SK-N-SH treated with all-trans-retinoic acid at 6 μM for 48 hours (cell line): ENCODE data around the gene FOXA2.

ENCODE experiments used
- ARNTL ChIP-seq: fragments of 450-650 bp; formaldehyde crosslinking; IDR thresholded peaks from 2 replicates; pipeline ENCODE4 v1.5.0; 2020; ENCODE audit warnings: low read depth, mild to moderate bottlenecking, moderate library complexity, borderline replicate concordance
- BACH2 ChIP-seq: fragments of 250-450 bp; sonication (Bioruptor Pico); IDR thresholded peaks from 2 replicates; pipeline ENCODE4 v1.9.0; 2021; ENCODE audit warnings: mild to moderate bottlenecking, borderline replicate concordance
- CSDC2 ChIP-seq: fragments of 250-450 bp; sonication (Bioruptor Pico); IDR thresholded peaks from 2 replicates; pipeline ENCODE4 v1.5.0; 2020; ENCODE audit warnings: mild to moderate bottlenecking, moderate library complexity
- GLIS3 ChIP-seq: fragments of 250-450 bp; sonication (Bioruptor Pico); IDR thresholded peaks from 2 replicates; pipeline ENCODE4 v1.5.0; 2020; ENCODE audit warnings: mild to moderate bottlenecking, moderate library complexity
- PATZ1 ChIP-seq: fragments of 250-450 bp; sonication (Bioruptor Pico); IDR thresholded peaks from 2 replicates; pipeline ENCODE4 v1.8.0; 2020; ENCODE audit warnings: mild to moderate bottlenecking, moderate library complexity, borderline replicate concordance
- PPARA ChIP-seq: fragments of 250-450 bp; sonication (Bioruptor Pico); IDR thresholded peaks from 2 replicates; pipeline ENCODE4 v1.5.0; 2020; ENCODE audit warnings: mild to moderate bottlenecking, borderline replicate concordance
- TOX ChIP-seq: fragments of 250-450 bp; sonication (Bioruptor Pico); IDR thresholded peaks from 2 replicates; pipeline ENCODE4 v1.8.0; 2021; ENCODE audit warnings: mild to moderate bottlenecking, moderate library complexity, borderline replicate concordance
- TSHZ2 ChIP-seq: fragments of 250-450 bp; sonication (Bioruptor Pico); IDR thresholded peaks from 2 replicates; pipeline ENCODE4 v1.5.0; 2020; ENCODE audit warnings: mild to moderate bottlenecking, moderate library complexity
- ZFP3 ChIP-seq: fragments of 250-450 bp; sonication (Bioruptor Pico); IDR thresholded peaks from 2 replicates; pipeline ENCODE4 v1.5.0; 2020; ENCODE audit warnings: mild to moderate bottlenecking, moderate library complexity
- TF ChIP-seq, protein P1 (sequence below): fragments of 250-450 bp; sonication (Bioruptor Pico); IDR thresholded peaks from 2 replicates; pipeline ENCODE4 v1.5.1; 2021; ENCODE audit warnings: mild to moderate bottlenecking, moderate library complexity

DNA sequence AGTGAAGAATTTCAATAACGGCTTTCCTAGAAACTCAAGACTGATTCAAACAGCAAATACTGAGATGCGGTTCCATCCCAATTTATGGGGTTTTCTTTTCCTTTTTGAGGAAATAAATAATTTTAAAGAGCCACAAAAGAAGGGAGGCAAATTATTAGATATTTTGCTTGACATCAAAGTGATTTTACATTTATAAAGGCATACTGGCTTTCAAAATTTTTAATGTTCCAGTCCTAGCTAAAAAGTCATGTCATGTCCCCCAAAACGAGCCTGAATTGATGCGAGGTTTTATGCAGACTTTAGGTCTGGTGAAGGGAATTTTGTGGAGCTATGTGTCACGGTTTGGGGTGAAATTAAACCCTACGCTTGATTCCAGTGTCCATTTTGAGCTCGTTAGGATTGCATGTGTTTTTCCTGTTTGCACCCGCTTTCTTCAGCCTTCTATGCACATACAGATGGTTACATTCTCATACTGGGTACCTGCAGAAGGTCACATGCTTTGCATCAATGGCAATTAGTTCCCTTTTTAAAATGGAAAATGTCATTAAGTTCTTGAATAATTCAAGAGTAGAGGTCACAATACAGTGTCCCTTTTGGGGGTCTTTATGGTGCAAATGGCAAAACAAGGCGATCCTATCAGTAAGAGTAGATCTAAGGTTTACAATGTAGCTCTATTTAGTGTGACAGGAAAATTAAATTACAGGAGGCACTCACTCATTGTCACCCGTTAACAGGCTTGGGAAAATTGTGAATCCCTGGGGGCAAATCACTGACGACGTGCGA lies 17.3 kb downstream of the FOXA2 start:
- TF ChIP-seq TSHZ2 (CRISPR knock-in tag) (no peak), PATZ1 (CRISPR knock-in tag) (no peak), TOX (CRISPR knock-in tag) (no peak), ZFP3 (no peak), BACH2 (CRISPR knock-in tag) (no peak), CSDC2 (no peak), PPARA (CRISPR knock-in tag) (no peak), ARNTL (no peak), GLIS3 (CRISPR knock-in tag) (no peak)
- TF ChIP-seq, protein P1, sequence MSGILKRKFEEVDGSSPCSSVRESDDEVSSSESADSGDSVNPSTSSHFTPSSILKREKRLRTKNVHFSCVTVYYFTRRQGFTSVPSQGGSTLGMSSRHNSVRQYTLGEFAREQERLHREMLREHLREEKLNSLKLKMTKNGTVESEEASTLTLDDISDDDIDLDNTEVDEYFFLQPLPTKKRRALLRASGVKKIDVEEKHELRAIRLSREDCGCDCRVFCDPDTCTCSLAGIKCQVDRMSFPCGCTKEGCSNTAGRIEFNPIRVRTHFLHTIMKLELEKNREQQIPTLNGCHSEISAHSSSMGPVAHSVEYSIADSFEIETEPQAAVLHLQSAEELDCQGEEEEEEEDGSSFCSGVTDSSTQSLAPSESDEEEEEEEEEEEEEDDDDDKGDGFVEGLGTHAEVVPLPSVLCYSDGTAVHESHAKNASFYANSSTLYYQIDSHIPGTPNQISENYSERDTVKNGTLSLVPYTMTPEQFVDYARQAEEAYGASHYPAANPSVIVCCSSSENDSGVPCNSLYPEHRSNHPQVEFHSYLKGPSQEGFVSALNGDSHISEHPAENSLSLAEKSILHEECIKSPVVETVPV = no peak
